ENCODE measurements around the gene ALOX5. TPM values are rescaled to one million over a fixed set of nuclear protein-coding genes. Genes with fewer than 3 reads are reported as not detected.

ALOX5 gene
- total RNA-seq, 2 donors from 2014 or later, result 8.3 to 9.3 TPM

DNA sequence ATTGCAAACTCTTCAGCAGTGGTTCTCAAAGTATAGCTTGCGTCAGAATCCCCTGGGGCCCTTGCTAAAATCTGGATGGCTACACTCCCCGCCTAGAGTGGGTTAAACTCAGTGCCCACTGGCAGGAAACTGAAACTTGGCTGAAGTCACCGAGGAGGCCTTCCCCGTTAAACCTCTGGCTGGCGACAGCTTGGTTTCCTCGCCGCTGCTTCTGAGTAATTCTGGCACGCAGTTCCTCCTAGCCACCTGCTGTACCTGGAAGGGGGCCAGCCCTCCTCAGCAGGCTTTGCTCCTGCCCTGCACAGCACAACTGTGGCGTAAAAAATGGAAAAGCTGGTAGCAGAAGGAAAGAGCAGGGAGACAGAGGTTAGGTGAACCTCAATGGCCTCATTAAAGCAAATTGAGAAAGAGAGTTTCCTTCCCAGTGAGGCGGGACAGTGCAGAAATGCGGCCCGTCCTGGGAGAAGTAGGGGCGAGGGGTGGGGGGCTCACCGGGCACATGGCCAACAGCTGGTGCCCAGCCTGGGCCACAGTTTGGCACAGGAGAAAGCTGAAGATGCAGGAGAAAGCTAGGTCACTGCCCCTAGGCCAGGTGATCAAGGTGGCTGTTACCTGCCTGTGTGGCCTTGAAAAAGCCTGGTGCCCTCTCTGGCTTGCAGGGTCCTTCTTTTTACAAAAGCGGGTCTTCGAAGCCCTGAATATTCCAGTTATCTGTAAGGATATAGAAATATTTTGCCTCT is 46.6 kb downstream of the ALOX5 start:
- intact Hi-C loops (cut with DNase I, micrococcal nuclease), result no loop called here
- peak; percentile 86 for DNase-seq
- ATAC-seq, result peak; percentile 82

- no peak for DNase-seq
These were observed 47.4 kb downstream of the ALOX5 start for GRCh38 chr10:45421221-45422097.

DNA sequence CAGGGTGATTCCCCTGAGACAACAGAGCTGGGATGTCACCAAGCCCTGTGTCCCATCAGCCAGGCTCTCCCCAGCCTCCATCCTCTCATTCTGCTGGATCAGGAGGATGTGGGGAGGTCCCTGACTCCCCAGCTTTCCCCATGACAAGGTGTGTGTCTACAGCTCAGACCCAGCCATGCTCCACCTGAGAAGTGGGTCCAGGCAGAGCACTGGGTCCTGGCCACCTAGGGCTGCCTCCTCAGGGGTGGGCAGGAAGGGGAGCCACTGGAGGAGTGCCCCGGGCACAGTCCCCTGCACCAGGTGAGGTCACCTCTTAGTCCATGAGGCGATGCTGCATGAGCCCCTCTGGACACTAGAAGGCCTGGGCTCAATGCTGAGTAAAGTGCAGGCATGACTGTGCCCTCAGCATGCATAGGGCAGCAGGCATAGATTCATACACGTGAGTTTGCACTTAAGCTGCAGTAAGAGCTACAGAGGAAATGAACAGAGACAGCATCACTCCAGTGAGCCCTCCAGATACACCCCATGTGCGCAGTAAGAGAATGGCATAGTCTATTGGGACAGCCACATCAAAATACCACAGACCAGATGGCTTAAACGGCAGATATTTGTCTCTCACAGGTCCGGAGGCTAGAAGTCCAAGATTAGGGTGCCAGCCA is 48.3 kb downstream of the ALOX5 start:
- intact Hi-C loops (cut with DNase I, micrococcal nuclease), result no loop called here
- DNase-seq (no peak), ATAC-seq (no peak)

More at GRCh38 chr10:45421221-45422097, 47.4 kb downstream of the ALOX5 start:
- ATAC-seq, result no peak
- intact Hi-C loops (cut with DNase I, micrococcal nuclease), result no loop called here

DNA sequence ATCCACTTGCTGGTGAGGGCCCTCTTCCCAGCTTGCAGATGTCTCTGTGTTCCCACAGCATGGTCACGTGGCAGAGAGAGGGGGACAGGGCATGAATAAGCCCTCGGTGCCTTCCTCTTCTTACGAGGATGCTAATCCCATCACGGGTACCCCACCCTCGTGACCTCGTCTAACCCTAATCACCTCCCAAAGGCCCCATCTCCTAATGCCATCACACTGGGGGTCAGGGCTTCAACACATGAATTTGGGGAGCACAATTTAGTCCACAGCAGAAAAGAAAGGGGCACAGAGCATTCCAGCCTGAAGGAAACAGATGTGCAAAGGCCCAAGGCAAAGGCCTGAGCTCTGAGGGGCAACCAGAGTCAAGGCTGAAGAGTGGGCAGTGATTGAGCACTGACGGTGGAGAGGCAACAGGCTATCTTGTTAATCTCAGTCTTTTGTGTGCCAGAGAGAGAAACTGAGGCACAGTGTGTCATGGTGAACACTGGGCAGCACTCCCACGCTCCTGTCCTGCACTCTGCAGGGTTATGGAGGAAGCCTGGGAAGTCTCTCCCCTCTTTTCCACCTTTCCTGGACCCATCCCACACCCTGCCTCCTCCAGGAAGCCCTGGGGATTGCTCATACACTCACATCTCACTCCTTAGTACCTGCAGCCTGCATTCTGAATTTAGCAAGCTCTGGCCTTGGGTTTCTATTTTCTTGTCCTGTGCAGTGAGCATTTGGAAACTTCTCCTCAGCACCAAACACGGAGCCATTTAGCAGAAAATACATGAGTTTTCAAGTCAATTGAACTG is 49.0 kb downstream of the ALOX5 start:
- intact Hi-C loops (cut with DNase I, micrococcal nuclease), result no loop called here
- no peak for ATAC-seq
- no peak for DNase-seq

DNA sequence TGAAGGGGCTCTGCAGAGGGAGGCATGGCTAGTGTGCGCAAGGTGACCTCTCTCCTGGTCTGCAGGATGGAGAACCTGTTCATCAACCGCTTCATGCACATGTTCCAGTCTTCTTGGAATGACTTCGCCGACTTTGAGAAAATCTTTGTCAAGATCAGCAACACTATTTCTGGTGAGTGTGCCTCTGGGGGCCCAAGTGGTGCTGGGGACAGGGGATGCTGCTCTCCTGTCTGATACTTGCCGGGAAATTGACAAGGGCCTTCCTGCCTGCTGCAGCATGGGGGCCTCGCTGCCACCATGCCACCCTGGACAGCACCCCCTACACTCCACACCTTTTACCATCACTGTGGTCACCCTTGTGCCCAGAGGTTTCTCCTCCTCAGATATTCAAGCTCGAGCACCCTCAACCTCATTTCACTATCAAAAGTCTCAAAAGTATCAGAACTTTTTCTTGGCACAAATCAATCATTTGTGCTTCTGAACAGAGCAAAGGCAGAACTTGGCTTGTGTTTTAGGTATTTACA is 50.0 kb downstream of the ALOX5 start:
- ATAC-seq, result no peak
- no peak for DNase-seq
- intact Hi-C loops (cut with DNase I, micrococcal nuclease), result no loop called here

DNA sequence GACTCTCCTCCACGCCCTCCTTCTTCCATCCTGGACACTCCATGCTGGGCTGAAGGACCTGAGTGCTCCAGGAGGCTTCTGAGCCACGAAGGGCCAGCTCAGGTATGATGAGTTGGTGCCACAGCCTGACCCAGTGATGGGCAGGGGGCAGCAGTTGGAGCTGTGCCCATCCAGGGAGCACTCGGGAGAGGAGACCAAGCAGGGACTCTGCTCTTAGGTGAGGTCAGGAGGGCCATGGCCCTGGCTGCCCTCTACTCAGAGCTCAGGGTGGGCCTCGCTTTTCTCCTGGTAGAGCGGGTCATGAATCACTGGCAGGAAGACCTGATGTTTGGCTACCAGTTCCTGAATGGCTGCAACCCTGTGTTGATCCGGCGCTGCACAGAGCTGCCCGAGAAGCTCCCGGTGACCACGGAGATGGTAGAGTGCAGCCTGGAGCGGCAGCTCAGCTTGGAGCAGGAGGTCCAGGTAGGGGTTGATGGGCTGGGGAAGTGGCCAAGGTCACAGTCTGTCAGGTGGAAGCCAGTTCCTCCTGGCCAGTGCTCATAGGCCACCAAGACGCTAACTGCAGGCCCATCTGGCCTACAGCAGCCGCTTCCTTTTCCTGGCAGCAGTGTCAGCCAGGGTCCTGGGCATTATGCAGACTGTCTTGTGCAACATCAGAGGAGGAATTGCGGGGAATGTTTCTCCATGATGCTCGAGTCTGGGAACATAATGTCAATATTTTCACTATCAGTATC is 50.8 kb downstream of the ALOX5 start:
- intact Hi-C loops (cut with DNase I, micrococcal nuclease), result no loop called here
- no peak for DNase-seq
- ATAC-seq, result no peak

DNA sequence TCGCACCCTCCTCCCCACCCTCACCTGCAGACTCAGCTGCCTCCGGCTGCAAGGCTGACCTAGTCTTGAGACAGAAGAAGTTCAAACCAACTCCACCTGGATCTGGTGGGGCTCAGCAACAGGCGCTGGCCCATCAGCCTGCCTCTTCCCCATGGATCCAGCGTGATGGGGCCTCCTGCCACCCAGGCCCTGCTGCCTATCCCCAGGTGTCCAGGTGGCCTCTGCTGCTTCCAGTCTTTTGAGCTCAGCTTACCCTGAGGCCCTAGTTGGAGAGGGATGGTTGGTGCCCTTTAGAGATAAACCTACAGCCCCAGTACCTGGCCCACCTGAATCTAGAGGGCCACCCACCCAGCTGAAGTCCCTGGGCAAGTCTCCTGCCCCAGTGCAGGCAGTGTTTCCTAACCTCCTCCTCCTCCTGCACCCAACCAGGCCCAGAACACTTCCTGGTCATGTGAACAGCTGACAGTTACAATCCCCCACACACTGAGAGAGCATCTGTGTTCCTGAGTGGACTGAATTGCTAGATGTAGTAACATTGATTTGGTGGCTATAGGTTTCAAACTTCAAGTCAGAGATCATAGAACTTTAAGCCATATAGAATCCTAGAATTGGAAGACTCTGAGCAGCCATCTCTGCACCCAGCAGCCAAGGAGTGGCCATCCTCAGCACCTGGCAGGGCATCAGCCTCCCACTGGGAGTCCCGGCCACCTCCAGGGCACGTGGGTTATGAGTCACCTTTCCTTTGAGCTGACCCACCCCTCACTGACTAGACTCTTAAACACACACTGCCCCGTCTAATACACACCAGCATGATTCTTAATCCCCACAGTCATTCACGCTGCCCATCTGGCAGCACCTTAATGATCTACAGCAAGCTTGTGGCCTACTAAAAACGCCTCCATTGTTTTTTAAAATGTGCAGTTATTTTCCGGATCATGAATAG is 51.9 kb downstream of the ALOX5 start:
- DNase-seq, result no peak
- peak; percentile 67 for ATAC-seq
- intact Hi-C loops (cut with DNase I, micrococcal nuclease), result no loop called here

DNA sequence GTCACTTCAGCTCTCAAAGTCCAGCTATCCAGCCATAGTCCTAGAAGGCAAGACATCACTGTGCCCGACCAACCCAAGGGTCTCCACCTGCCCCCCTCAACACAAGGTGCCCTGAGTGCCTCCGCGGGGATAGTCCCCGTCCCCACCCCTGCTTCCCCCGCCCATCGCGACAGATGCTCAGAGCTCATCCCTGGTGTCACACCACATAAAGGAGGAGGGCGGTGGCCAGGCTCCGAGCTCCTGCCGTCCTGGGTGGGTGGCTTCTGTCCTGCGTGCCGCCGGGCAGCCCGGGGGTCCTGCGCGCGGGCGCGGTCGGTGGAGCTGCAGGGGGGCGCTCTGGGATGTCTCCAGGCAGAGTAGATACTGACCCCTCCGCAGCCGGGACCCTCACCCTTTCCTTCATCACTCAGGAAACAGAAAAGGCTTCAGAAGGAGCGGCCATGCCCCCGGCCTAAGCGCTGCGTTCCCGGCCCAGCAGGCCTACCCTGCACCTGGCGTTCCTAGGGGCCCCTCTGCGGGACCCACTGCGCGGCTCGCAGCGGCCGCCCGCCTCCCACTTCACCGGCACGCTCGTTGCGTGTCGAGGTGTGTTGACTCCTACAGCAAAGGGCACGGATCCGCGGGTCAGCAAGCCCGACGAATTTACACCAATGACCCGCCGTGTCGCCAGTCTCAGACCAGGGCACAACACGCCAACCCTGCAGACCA is 53.4 kb downstream of the ALOX5 start:
- intact Hi-C loops (cut with DNase I, micrococcal nuclease), result no loop called here
- ATAC-seq (no peak), DNase-seq (no peak)

GRCh38 chr10:45427970-45428366 is 54.0 kb downstream of the ALOX5 start:
- intact Hi-C loops (cut with DNase I, micrococcal nuclease), result no loop called here

GRCh38 chr10:45428611-45429510 is 54.8 kb downstream of the ALOX5 start:
- intact Hi-C loops (cut with DNase I, micrococcal nuclease), result no loop called here
- DNase-seq, result no peak
- ATAC-seq, result no peak

More at GRCh38 chr10:45427970-45428366, 54.0 kb downstream of the ALOX5 start:
- no peak for DNase-seq
- ATAC-seq, result no peak

- no peak for ATAC-seq
- intact Hi-C loops (cut with DNase I, micrococcal nuclease), result no loop called here
- no peak for DNase-seq
These were observed 55.8 kb downstream of the ALOX5 start for GRCh38 chr10:45429790-45430189.

- ATAC-seq, result no peak
- intact Hi-C loops (cut with DNase I, micrococcal nuclease), result no loop called here
- DNase-seq, result no peak
These were observed 58.1 kb downstream of the ALOX5 start for GRCh38 chr10:45432113-45432512.

DNA sequence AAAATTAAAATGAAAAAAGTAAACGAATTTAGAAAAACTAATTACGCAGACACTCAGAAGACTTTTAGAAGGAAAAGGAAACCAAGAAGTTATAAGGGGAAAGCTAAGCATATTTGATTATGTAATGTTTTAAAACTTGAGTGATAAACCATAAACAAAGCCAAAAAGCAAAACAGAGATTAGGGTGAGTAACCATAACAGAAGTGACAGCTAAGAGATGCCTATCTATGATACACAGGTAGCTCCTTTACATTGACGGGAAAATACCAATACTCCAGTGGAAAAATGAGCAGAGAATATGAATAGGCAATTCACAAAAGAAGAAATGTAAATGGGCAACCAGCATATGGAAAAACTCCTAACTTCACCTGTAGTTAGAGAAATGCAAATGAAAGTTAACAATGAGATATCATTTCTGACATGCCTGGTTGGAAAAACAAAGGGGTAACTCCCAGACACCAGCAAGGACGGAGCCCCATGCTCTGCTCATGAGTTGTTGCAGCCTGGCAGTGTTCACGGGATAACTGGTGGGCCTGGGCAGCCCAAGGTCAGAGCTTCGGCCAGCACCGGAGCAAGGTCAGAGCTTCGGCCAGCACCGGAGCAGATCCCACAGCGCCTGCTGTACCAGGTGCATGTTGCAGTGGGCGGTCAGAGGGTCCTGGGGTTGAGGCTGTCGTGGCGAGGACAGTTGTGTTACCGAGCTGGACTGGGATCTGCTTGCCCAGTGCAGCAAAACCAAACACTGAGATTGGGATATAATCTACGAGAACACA is 58.9 kb downstream of the ALOX5 start:
- intact Hi-C loops (cut with DNase I, micrococcal nuclease), result no loop called here
- ATAC-seq, result no peak
- no peak for DNase-seq

GRCh38 chr10:45433716-45434469 is 59.9 kb downstream of the ALOX5 start:
- intact Hi-C loops (cut with DNase I, micrococcal nuclease), result no loop called here
- no peak for ATAC-seq
- no peak for DNase-seq

Measured in left colon (tissue), 2 donors.